GM18907 (cell line): ENCODE results near the gene ADGRL2.

Source experiments
- ATAC-seq: cut with Tn5 transposase; IDR thresholded peaks from one replicate; pipeline ENCODE4 v1.9.1; 2021; ENCODE audit warnings: mild to moderate bottlenecking, moderate library complexity; ENCODE audit not compliant: unreplicated experiment

The ADGRL2 gene

GRCh38 chr1:81899214-81899821 lies 98.6 kb downstream of the ADGRL2 start:
- ATAC-seq, result no peak

DNA sequence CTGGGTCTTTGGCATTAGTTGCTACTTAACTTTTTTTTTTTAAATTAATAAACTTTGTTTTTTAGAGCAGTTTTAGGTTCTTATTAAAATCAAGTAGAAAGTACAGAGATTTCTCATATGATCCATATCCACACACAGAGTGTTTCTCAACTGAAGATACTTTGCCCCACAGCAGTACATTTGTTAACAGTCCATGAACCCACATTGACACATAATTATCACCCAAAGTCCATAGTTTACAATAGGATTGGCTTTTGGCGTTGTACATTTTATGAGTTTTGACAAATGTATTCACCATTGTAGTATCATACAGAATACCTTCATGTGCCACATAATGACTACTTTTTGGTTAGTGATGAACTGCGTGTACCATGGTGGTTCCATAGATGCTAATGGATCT lies 106.8 kb downstream of the ADGRL2 start:
- no peak for ATAC-seq

DNA sequence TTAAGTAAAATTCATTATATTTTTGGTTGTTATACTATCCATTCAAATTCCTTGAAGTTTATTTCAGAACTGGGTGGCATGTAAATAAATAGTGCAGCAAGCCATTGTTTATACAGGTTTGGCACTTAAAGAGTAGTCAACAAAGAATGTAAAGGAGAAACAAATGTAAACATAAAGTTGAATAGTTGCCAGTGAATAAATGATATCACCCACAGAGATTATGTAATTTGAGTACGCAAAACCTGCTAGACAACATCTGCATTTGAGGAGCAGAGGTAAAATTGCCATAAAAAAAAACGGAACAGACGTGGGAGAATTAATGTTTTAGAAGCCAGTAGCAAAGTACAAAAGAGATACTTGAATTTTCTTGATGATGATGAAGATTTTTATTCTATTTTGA lies 111.6 kb downstream of the ADGRL2 start:
- no peak for ATAC-seq

- ATAC-seq, result no peak
Measured at GRCh38 chr1:81915937-81916336, 115.2 kb downstream of the ADGRL2 start.

DNA sequence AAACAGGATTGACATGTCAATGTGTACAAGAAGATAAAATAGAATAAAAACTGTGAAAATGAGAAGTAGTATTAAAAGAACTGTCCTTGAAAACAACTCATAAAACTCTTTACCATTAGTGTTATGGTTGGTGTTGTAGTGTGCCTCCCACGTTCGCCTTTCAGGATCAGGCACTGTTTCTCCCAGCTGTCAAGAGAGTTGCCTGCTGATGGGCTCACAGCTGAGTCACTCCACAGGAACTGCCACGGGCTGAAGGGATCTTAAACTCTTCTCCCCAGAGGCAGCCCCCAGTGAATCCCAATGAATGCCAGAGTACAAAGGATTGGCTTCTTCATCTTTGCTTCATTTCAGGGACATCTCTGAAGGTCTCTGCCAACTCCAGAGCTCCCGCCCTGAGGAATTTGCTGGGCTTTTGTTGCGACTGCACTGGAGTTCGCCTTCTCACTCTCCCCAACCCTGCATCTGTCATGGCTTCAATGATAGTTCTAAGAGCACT lies 119.6 kb downstream of the ADGRL2 start:
- no peak for ATAC-seq

- ATAC-seq, result no peak
Measured at GRCh38 chr1:81920886-81921285, 120.2 kb downstream of the ADGRL2 start.

DNA sequence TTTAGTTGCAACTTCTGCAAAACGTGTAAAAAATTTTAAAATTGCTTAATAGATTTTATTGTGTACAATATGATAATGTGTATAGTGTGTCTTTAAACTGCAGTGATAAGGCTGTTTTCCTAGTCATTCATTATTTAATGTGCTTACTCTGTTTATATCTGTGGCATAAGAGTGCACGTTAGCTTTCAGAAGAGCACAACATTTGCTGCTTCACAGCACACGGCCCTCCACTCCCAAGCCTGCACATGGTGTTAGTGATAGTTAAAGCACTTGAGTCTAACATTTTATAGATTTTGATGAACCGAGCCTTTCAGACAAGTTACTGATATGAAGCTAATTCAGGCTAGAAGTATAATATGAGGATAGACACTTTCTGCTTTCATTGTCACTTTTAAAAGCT lies 120.6 kb downstream of the ADGRL2 start:
- no peak for ATAC-seq

DNA sequence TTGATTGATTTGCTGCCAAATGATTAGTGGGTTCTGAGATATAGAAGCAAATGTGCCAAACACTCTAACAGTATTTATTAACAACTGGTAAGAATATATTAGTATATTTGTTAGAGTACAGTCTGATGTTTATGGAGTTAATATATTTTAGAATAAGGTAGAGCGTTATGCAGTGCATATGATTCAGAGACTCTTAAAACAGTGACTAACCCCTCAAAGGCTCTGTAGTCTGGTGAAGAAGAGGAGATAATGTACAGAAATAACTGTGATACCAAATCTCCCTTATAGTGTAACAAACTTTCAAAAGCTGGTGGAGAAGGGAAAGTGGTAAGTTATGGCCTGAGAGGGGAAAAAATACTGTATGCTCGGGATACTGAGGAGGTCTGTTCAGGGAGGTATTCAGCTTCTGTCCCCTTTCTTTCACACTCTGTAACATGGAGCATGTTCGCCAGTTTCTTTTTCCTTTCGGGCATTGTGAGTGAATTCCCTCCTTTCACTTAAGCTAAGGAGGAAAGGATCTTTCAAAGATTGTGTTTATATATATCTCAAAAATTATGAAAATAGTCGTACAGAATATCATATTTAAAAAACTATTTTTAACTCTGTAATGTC lies 121.2 kb downstream of the ADGRL2 start:
- no peak for ATAC-seq

- no peak for ATAC-seq
Measured at GRCh38 chr1:81922955-81923354, 122.2 kb downstream of the ADGRL2 start.

DNA sequence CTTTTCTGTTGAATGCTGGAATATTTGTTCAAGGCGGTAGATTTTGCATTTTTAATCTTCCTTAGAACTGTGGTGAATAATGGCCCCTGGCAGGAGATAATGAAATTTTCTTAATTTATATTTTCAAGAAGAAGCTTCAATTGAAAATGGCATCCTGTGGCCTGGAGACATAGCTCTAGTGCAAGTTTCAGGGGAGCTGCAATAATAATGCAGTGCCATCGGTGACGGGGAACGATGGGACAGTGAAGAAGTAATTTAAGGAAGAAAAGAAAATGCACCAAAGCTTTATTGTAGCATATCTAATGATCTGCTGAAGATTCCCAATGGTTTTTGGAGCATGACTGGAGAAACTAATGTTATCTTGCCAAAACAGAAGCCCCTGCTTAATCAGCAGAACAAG lies 128.4 kb downstream of the ADGRL2 start:
- ATAC-seq, result no peak

GRCh38 chr1:81936853-81937252 lies 136.1 kb downstream of the ADGRL2 start:
- no peak for ATAC-seq

GRCh38 chr1:81937791-81938450 lies 137.2 kb downstream of the ADGRL2 start:
- no peak for ATAC-seq

- ATAC-seq, result no peak
Measured at GRCh38 chr1:81948495-81948894, 147.8 kb downstream of the ADGRL2 start.

- no peak for ATAC-seq
Measured at GRCh38 chr1:81949421-81949820, 148.7 kb downstream of the ADGRL2 start.

- ATAC-seq, result no peak
Measured at GRCh38 chr1:81950037-81950436, 149.3 kb downstream of the ADGRL2 start.

DNA sequence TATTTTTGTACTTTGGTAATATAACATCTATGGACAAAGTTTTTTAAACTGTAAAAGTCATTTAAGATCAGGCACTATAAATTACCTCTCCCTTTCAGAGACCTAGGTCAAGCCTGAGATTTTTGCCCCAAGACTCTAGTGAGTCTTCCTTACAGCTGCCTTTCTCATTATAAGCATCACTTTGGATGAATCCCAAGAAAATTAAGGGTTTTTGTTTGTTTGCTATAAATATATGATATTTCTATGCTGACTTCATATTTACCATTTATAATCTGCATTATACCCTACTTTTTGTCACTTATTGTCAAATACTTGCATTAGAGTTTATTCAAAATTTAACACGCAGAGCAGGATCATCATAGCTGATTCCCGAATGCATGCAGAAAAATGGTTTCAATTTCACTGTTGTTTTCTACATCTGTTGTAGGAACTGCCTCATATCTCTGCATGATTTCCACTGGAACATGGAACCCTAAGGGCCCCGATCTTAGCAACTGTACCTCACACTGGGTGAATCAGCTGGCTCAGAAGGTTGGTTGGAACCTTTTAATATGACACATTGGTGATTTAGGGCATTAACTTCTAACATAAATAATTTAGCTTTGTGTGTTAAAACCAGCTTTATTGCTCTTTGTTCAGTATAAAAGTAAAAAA lies 150.0 kb downstream of the ADGRL2 start:
- ATAC-seq, result no peak

GRCh38 chr1:81954534-81955020 lies 153.8 kb downstream of the ADGRL2 start:
- no peak for ATAC-seq

DNA sequence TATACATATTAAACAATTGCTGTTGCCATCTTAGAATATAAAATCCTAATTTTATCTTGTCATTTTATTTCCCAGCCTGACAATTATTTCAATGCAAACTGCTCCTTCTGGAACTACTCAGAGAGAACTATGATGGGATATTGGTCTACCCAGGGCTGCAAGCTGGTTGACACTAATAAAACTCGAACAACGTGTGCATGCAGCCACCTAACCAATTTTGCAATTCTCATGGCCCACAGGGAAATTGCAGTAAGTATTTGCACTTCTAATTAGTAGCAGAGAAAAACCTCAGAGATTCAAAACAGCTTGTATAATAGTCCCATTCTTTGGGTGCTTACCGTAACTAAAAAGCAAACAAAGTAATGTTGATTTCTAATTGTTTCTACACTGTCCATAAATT lies 167.2 kb downstream of the ADGRL2 start:
- no peak for ATAC-seq

GRCh38 chr1:81970416-81970815 lies 169.7 kb downstream of the ADGRL2 start:
- no peak for ATAC-seq

GRCh38 chr1:81974222-81974841 lies 173.6 kb downstream of the ADGRL2 start:
- no peak for ATAC-seq

DNA sequence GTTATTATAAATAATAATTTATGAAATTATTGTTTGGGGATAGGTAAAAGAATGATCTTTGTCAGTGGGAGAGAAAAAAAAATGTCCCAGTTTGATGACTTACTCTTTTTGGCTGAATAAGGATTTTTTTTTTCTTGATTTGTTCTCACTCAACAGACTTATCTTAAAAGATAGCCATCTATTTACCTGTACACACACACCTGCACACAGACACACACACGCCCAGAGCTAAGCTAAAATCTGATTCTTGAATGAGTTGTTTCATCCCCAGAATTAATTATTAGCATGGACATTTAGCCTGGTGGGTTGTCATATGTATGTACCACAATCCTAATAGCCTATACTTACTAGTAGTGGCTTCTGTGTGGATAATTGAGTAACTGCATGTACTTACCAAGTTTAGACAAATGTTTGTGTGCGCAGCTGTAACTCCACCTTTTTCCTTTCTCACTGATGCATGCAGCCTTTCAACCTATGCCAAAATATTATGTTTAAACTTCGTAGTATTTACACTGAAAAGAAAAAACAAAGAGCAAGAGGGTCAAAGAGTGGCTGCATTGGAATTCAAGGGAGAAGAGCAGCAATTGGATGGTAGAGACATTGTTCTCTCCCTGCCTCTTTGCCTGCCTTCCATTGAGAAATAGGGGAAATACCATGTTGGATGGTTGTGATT lies 174.3 kb downstream of the ADGRL2 start:
- ATAC-seq, result no peak
